NCI-H2107 treated with DMSO at 0.1 percent for 48 hours (cell line): ENCODE data around the gene UBA3.

ENCODE experiments used
- DNase-seq: peaks from one replicate; lab custom pipeline; 2025; ENCODE audit not compliant: unreplicated experiment; lab: John Stamatoyannopoulos, UW

The UBA3 gene

GRCh38 chr3:69012800-69013252 lies 67.3 kb downstream of the UBA3 start:
- DNase-seq: no peak

DNA sequence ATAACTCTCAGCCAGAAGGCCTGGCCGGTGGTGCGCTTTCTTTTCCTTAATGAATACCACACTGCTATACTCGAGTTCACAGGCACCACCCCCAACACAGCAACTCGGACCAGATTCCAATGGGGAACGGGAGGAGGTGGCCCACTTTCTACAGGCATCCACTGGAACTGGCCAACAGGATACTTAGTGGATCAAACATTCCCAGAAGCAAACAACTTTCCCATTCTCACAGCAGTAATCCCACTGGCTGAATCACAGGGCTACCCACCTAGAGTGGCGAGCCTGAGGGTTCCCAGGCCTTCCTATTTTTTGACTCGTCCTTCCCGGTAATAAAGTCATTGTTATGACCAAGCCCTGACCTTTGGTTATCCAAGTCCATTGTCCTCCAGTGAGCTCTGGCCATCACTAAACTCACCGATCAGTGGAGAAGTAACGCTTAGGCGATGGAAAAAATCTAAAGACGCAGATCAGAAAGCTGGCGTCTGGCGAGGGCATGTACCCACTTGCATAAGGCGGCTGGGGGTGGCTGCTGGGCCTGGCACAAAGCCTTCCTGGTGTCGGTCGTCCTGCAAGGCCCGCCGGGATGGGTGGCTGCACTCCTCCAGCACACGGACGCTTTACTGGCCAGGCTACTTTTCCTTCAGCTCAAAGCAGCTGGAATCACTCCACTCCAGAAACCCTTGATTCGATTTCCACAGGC lies 67.9 kb downstream of the UBA3 start:
- DNase-seq: no peak

GRCh38 chr3:69011096-69011730 lies 69.0 kb downstream of the UBA3 start:
- DNase-seq: no peak

DNA sequence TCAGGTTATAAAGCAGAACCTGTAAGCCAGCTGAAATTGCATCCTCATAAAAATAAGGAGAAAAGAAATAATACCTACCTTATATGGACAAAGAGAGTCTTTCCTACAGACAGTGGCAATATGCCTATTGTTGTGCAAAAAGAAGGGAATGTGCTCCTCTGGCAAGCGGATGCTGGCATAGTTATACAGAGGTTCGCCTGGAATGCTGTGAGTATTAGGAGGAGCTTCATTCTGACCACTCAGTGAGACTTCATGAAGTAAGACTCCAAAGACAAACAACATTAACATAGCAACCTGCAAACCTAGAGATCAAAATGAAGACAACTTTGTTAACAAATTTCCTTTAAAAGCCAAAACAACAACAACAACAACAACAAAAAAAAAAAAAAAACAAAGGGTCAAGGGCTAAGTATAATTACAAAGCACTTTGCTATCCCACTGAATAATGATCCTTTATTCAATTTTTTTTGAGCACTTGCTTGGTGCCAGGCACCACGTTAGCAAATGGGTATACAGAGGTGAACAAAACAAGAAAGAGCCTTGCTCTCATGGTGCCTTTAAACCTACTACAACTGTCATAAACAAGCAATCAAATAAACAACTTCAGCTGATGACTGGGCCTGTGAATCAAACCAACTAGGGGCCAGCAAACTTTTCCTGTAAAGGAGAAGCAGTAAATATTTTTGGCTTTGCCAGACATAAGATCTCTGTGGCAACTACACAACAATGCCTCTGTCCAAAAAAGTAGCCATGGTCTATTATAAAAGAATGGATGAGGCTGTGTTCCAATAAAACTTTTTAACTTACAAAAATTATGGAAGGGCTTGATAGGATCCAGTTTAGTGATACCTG lies 70.4 kb downstream of the UBA3 start:
- no peak for DNase-seq

DNA sequence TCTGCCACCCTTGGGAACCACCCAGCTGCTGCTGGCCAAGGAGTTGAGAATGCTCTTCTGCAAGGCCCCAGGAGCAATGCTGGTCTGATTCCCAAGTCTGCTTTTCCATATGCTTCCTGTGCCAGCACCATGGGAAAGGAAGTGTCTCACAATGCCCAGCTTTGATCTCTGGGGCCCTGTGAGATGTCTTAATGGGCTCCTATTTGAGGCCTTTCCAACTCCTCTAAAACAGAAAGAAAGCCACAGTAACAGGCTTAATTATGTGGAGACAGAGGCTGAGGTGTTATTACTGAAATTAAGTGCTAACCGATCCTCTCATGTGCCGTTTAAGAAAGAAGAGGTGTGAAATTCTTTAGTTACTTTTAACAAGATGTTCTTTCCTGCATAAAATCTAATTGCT lies 71.2 kb downstream of the UBA3 start:
- no peak for DNase-seq

GRCh38 chr3:69005791-69006482 lies 74.2 kb downstream of the UBA3 start:
- no peak for DNase-seq

- no peak for DNase-seq
Measured at GRCh38 chr3:69005071-69005790, 74.9 kb downstream of the UBA3 start.
